MCF 10A (cell line): ENCODE results near the gene FNIP1. TPM values are rescaled to one million over a fixed set of nuclear protein-coding genes. Genes with fewer than 3 reads are reported as not detected.

Source experiments
- BruUV-seq: library from RNA; stranded (reverse); fragments of 400-500 nt; replicated peaks from 2 replicates; lab custom pipeline; 2021; lab: Mats Ljungman, UMichigan
- CTCF ChIA-PET: fragments of 300-600 bp; sonication (Branson Sonifier 250); formaldehyde crosslinking; extraction: SDS; loops from one replicate; lab custom pipeline; 2021; ENCODE audit warnings: antibody characterized with exemption, inconsistent platforms; lab: Yijun Ruan, JAX
- POLR2A ChIA-PET: fragments of 300-600, 350-650 bp; sonication (Branson Sonifier 250); formaldehyde crosslinking; extraction: SDS; loops from one replicate; lab custom pipeline; 2020; ENCODE audit warnings: antibody characterized with exemption, inconsistent platforms; lab: Yijun Ruan, JAX
- DNase-seq: peaks from one replicate; pipeline ENCODE4 v3.0.0-alpha.2; 2018; ENCODE audit not compliant: unreplicated experiment
- H3K27ac Mint-ChIP-seq: one replicate; pipeline ENCODE4 v1.8.0; 2022; ENCODE audit warnings: mild to moderate bottlenecking, low read depth, mixed read lengths; ENCODE audit not compliant: unreplicated experiment
- H3K27me3 Mint-ChIP-seq: one replicate; pipeline ENCODE4 v1.8.0; 2022; ENCODE audit warnings: mixed read lengths; ENCODE audit not compliant: insufficient read depth, unreplicated experiment
- H3K36me3 Mint-ChIP-seq: one replicate; pipeline ENCODE4 v1.8.0; 2022; ENCODE audit warnings: mild to moderate bottlenecking, moderate library complexity, mixed read lengths; ENCODE audit not compliant: insufficient read depth, unreplicated experiment
- H3K4me1 Mint-ChIP-seq: one replicate; pipeline ENCODE4 v1.8.0; 2022; ENCODE audit warnings: mixed read lengths; ENCODE audit not compliant: insufficient read depth, unreplicated experiment
- H3K4me3 Mint-ChIP-seq: one replicate; pipeline ENCODE4 v1.8.0; 2022; ENCODE audit warnings: mild to moderate bottlenecking, moderate library complexity, mixed read lengths; ENCODE audit not compliant: unreplicated experiment
- H3K9me3 Mint-ChIP-seq: one replicate; pipeline ENCODE4 v1.8.0; 2022; ENCODE audit warnings: mixed read lengths; ENCODE audit not compliant: unreplicated experiment
- CTCF ChIP-seq: fragments of 200-600 bp; IDR thresholded peaks from one replicate; pipeline ENCODE4 v1.8.0; 2022; ENCODE audit warnings: antibody characterized with exemption, mild to moderate bottlenecking; ENCODE audit not compliant: unreplicated experiment
- intact Hi-C: fragments of 100-400 bp; cut with micrococcal nuclease; formaldehyde crosslinking; loops from 2 replicates; pipeline ENCODE4 v1.14.1; 2022
- total RNA-seq: library from RNA; stranded (reverse); gene quantifications from 2 replicates; pipeline ENCODE4 v1.2.3, GENCODE V29; 2022

Gene FNIP1
- total RNA-seq, 1 experiment from 2014 or later, result 36.3 TPM

GRCh38 chr5:131610198-131611063 is 186.4 kb downstream of the FNIP1 start:
- Mint-ChIP-seq H3K27me3 (no peaks in the 10 kb centered on the region), H3K9me3 (no peaks in the 10 kb centered on the region), H3K4me1 (peaks cover 29% of the 10 kb centered on the region), H3K4me3 (no peak overlapping the region), H3K27ac (no peak overlapping the region), H3K36me3 (no peaks in the 10 kb centered on the region)
- no TSS peak for BruUV-seq
- CTCF ChIA-PET, result interaction anchor here (0.6 to 5.6 kb wide), 5 partner anchors 9 to 429 kb away, joined by 3 to 55 read pairs (median 4); no protein-coding TSS in a partner anchor
- intact Hi-C loops, result no loop called here
- peak; percentile 42 for DNase-seq
- POLR2A ChIA-PET, result interaction anchor here (0.6 to 1.4 kb wide), 5 partner anchors 10 to 374 kb away, joined by 3 to 4 read pairs (median 3); no protein-coding TSS in a partner anchor
- TF ChIP-seq CTCF, result no peak

- BruUV-seq, result no TSS peak
- CTCF ChIA-PET, result interaction anchor here (1.5 to 5.6 kb wide), 2 partner anchors 9 to 21 kb away, joined by 8 to 55 read pairs; no protein-coding TSS in a partner anchor
- Mint-ChIP-seq H3K27ac (no peak overlapping the region), H3K36me3 (no peaks in the 10 kb centered on the region), H3K4me3 (no peak overlapping the region), H3K27me3 (no peaks in the 10 kb centered on the region), H3K9me3 (no peaks in the 10 kb centered on the region), H3K4me1 (peaks cover 35% of the 10 kb centered on the region)
- no peak for DNase-seq
- POLR2A ChIA-PET, result interaction anchor here (0.6 to 1.4 kb wide), 4 partner anchors 21 to 187 kb away, joined by 3 to 4 read pairs (median 3); no protein-coding TSS in a partner anchor
- no peak for TF ChIP-seq CTCF
- intact Hi-C loops, result no loop called here
These were observed 187.0 kb downstream of the FNIP1 start for GRCh38 chr5:131609774-131610173.

- TF ChIP-seq CTCF, result no peak
- no peak for DNase-seq
- H3K27ac Mint-ChIP-seq, result no peak overlapping the region
- ChIA-PET POLR2A (interaction anchor here (1.4 kb wide), 1 partner anchor 19 kb away, joined by 4 read pairs; no protein-coding TSS in a partner anchor), CTCF (interaction anchor here (0.6 to 5.6 kb wide), 2 partner anchors 19 to 1121 kb away, joined by 4 to 55 read pairs; no protein-coding TSS in a partner anchor)
- BruUV-seq, result no TSS peak
- H3K9me3 Mint-ChIP-seq, result no peaks in the 10 kb centered on the region
- intact Hi-C loops, result no loop called here
- H3K4me3 Mint-ChIP-seq, result no peak overlapping the region
- H3K36me3 Mint-ChIP-seq, result no peaks in the 10 kb centered on the region
- no peaks in the 10 kb centered on the region for H3K27me3 Mint-ChIP-seq
- H3K4me1 Mint-ChIP-seq, result peaks cover 35% of the 10 kb centered on the region
These were observed 188.2 kb downstream of the FNIP1 start for GRCh38 chr5:131608597-131608996.

- ChIA-PET CTCF (interaction anchor here (5.6 kb wide), 1 partner anchor 19 kb away, joined by 55 read pairs; no protein-coding TSS in a partner anchor), POLR2A (no interaction called here)
- Mint-ChIP-seq H3K27ac (no peak overlapping the region), H3K4me3 (no peak overlapping the region), H3K27me3 (no peaks in the 10 kb centered on the region), H3K4me1 (peaks cover 35% of the 10 kb centered on the region), H3K36me3 (no peaks in the 10 kb centered on the region), H3K9me3 (no peaks in the 10 kb centered on the region)
- TF ChIP-seq CTCF, result no peak
- intact Hi-C loops, result no loop called here
- BruUV-seq, result no TSS peak
- DNase-seq, result no peak
These were observed 188.8 kb downstream of the FNIP1 start for GRCh38 chr5:131607903-131608540.
